MV-4-11 (cell line): ENCODE measurements around the gene CLIP1.
"Not testable (repeated sequence)": the region's sequence is repeated elsewhere in the genome, so short reads cannot be mapped to it uniquely, and the experiment has no call there.

Experiments
- DNase-seq: peaks from one replicate; lab custom pipeline; 2025; lab: John Stamatoyannopoulos, UW

CLIP1 gene

DNA sequence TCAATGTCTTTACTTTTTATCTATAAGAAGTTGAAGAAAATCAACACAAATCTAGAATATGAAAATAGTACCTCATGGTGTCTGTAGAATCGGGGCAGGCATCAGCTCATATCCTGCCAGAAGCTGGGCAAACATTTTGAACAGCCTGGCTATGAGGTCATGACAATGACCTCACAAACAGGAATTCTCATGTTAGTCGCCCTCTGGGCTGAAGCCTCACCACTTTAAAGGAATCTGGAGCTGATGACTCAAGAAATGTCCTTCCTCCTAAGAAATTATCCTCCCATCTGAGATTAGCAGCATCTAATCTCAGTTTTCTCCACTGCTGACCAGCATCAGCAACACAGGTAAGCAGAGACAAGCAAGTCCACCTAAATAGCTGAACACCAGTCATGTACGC is 27.1 kb downstream of the CLIP1 start:
- no peak for DNase-seq

DNA sequence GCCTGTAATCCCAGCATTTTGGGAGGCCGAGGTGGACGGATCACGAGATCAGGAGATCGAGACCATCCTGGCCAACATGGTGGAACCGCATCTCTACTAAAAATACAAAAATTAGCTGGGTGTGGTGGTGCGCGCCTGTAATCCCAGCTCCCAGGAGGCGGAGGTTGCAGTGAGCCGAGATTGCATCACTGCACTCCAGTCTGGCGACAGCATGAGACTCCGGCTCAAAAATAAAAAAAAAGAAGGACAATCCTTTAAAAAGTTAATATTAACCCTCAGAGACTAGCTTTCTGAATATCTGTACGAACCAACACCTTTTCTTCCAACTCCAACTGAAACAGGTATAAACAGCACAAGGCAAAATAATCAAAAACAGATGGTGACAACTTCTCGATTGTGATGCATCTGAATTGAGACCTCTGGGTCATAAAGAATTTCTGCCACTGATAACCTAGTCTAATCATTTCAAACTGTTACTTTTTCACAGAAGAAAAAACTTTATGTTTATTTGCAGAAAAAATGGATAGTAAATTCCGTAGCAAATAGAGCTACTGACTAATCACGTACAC is 27.8 kb downstream of the CLIP1 start:
- peak; percentile 23 for DNase-seq

DNA sequence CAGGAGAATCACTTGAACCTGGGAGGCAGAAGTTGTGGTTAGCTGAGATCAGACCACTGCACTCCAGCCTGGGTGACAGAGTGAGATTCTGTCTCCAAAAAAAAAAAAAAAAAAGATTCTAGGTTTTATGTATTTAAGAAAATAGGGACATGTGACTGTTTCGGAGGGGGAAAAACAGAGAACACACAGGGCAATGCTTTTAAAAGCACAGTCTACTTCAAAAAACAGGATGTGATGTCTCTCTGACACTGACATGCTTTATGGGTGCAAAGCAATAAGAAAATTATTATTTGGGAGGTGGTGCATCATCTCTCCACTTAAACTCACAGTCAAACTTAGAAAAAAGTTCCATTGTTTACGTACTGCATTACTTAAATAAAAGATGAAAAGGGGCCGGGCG is 28.7 kb downstream of the CLIP1 start:
- peak; percentile 55 for DNase-seq

DNA sequence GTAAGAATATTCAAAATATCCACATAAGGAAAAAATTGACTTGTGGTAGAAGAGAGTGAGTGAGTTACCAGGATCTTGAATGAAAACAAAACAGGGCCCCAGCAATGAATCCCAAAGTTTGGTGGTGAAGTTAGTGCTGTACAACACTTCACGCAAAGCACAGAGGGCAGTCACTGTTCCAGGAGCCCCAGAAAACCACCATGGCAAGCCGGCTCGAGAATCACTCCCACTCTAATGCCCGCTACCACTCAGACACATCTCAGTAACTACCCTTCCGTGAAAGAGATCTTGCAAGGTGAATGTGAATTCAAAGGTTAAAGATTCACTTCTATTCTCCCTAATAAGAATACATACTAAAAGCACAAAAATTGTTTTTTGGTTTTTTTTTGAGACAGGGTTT is 30.1 kb downstream of the CLIP1 start:
- no peak for DNase-seq

GRCh38 chr12:122389677-122390076 is 32.8 kb downstream of the CLIP1 start:
- DNase-seq = no peak

GRCh38 chr12:122387887-122388286 is 34.6 kb downstream of the CLIP1 start:
- DNase-seq = no peak

DNA sequence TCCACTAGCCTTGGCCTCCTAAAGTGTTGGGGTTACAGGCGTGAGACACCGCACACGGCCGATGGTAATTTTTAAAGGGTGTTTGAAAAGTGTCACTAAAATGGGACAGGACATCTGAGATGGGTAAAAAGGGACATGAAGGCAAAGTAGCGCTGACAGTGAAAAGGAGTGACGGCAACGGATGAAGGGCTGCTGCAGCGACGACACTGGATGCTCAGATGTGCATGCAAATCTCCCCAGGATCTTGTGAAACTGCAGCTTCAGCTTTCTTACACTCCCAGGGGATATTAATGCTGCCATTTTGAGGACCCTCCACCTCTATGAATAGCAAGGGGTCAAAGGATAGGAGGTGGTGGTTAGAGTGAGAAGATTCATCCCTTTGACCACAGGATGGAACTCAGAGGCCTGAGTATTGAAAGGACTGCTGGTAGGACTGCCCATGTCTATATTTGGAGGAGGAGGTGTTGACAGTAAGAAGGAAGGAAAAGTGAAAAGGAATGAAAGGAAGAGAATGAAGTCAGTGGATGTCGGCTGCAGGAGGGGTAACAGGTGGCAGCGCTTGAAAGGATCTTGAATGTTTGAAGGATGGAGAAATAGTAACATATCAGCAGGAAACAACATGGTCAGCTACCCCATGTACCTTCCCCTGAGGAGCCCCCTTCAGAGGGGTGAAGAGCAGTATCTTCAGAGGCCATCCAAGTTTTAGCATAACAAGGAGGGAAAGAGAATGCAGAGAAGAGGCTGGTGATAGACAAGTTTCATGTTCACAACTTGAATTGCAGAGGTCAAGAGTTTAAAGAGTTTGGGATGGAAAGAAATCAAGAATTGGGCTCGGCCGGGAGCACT is 37.1 kb downstream of the CLIP1 start:
- no peak for DNase-seq

GRCh38 chr12:122382919-122383350 is 39.5 kb downstream of the CLIP1 start:
- DNase-seq = no peak

- DNase-seq = peak; percentile 55
Observed at GRCh38 chr12:122381021-122381420, 41.4 kb downstream of the CLIP1 start.

DNA sequence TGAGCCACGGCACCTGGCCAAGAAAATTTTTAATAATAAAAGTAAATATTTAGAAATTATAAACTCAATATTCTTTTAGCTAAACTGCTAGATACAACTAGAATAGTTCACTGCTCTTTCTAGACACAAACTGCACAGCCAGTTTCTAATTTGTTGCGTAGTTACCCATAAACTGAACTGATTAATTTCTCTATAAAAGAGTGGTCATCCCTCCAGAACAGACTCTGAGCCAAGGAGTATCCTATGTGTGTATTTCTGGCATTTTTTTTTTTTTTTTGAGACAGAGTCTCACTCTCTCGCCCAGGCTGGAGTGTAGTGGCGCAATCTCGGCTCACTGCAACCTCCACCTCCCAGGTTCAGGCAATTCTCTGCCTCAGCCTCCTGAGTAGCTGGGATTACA is 45.7 kb downstream of the CLIP1 start:
- DNase-seq = not testable (repeated sequence)

- no peak for DNase-seq
Observed at GRCh38 chr12:122374707-122375106, 47.8 kb downstream of the CLIP1 start.

- no peak for DNase-seq
Observed at GRCh38 chr12:122371475-122372045, 50.9 kb downstream of the CLIP1 start.

GRCh38 chr12:122368361-122369073 is 54.0 kb downstream of the CLIP1 start:
- DNase-seq = no peak

DNA sequence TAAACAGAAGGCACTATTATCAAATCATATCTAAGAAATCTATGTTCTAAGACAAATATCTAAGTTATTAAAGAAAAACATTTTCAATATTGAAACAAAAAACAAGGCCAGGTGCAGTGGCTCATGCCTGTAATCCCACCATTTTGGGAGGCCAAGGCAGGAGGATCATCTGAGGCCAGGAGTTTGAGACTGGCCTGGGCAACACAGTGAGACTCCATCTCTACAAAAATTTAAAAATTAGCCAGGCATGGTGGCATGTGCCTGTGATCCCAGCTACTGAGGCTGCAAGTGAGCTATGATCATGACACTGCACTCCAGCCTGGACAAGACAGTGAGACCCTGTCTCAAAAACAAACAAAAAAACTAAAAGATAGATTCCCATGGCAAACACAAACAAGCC is 54.8 kb downstream of the CLIP1 start:
- DNase-seq = not testable (repeated sequence)

DNA sequence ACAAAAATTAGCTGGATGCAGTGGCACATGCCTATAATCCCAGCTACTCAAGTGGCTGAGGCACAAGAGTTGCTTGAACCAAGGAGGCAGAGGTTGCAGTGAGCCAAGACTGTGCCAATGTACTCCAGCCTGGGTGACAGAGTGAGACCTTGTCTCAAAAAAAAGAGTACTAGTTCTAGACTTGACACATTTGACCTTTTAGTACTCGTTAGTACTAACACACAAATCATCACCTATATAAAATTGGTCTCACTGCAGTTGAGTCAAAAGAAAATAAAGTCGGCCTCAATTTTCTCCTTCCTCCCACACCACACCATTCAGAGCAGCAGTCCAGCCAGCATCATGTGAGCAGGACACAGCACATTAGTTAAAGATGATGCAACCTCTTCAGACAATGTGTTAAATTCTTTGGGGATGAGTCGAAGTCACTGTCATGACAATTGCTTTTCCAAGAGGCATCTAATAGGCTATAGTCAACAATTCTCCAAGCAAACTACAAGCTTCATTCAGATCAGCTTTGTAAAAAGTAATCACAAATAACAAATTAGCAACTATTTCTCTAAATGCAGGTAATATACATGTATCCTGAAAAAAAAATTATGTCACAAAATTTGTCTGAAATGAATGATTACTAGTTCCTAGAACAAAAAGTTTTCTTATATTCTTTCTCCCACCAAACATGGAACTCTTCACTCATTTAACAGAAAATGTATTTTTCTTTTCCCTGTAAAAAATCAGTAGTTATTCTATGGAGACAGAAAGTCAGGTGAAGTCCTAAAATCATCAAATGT is 55.6 kb downstream of the CLIP1 start:
- peak; percentile 73 for DNase-seq

GRCh38 chr12:122365226-122365625 is 57.2 kb downstream of the CLIP1 start:
- not testable (repeated sequence) for DNase-seq

DNA sequence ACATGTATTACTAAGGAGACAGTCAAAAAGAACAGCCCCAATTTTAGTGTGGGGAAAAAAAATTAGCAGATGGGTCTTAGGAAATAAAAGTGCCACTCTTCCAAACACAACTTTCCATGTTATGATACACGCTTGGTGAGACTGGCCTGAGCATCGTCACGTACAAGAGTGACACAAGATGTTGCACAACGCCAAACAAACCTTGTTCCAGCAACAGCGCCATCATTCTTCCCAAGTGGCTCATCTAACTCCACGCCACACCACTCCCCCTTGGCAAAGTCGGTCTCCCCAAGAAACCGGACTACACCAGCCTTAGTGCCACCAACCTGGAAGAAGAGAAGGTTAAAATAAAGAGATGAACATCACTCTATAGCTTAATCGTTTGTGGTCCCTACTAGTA is 58.7 kb downstream of the CLIP1 start:
- peak; percentile 3 for DNase-seq

DNA sequence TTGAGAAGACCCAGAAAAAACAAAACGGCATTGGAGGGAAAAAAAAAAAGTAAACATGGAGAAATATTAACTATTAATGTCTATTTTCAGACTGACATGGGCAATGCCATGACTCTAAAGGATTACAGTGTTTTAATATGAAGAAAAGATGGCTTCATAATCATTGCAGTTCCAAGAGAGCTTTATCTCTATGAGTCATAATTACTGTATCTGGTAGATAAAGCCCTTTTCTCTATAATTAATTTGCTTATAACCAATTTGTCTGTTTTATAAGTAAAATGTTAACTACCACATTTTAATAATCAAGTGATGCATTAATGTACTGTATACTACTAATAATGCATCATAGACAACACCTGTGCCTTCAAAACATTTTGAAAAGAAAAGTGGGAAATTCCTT is 59.7 kb downstream of the CLIP1 start:
- no peak for DNase-seq

DNA sequence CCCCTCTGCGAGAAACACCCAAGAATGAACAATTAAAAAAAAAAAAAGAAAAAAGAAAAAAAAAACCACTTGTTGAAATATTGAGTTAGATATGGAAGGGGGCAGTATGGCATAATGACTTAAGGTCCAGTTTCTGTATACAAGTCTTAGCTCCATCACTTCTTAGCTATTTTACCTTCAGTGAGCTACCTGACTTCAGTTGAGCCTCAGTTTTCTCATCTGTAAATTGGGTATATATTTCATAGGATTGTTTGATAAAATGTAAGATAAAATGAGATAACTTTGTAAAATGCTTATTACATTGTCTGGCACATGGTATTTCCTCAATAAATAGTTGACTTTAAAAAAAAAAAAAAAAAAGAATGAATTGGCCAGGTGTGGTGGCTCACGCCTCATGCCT is 64.1 kb downstream of the CLIP1 start:
- DNase-seq = not testable (repeated sequence)

DNA sequence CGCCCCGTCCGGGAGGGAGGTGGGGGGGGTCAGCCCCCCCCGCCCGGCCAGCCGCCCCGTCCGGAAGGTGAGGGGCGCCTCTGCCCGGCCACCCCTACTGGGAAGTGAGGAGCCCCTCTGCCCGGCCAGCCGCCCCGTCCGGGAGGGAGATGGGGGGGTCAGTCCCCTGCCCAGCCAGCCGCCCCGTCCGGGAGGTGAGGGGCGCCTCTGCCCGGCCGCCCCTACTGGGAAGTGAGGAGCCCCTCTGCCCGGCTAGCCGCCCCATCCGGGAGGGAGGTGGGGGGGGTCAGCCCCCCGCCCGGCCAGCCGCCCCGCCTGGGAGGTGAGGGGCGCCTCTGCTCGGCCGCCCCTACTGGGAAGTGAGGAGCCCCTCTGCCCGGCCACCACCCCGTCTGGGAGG is 64.9 kb downstream of the CLIP1 start:
- not testable (repeated sequence) for DNase-seq

- not testable (repeated sequence) for DNase-seq
Observed at GRCh38 chr12:122356991-122357390, 65.5 kb downstream of the CLIP1 start.

DNA sequence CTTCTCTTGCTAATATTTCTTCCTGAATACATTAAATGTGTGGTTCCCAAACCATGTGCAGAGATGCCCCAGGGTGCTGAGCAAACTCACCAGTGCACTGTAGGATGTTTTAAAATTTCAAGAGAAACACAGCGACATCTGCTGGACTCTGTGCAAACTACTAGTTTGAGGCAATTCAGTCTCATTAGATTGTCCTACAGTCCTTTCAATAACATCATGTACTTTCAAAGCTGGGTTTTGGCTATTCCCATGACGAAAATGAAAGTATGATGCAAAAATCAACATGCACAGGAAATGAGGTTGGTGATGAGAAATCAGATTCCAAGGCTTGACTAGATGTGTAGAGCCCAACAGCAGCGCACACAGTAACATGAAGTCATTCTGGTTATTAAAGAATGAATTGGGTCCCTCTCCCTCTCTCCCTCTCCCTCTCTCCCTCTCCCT is 66.3 kb downstream of the CLIP1 start:
- DNase-seq = peak; percentile 51
